Measurements from ENCODE around the gene FAAP100. TPM values are rescaled to one million over a fixed set of nuclear protein-coding genes. Genes with fewer than 3 reads are reported as not detected.

FAAP100 gene
- total RNA-seq, 2 experiments from 2014 or later, result 29.0 TPM

DNA sequence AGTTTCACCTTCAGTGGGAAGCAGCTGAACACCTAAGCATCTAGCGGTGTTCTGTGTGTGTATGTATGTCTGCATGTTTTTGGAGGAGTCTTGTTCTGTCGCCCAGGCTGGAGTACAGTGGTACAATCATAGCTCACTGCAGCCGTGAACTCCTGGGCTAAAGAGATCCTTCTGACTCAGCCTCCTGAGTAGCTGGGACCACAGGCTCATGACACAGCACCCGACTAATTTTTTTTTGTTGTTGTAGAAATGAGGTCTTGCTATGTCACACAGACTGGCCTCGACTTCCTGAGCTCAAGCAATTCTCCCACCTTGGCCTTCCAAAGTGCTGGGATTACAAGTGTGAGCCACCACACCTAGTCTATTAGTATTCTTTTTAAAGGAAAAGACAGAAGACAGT, 30.2 kb upstream of the FAAP100 start:
- Mint-ChIP-seq H3K9me3 (no peaks in the 10 kb centered on the region), H3K36me3 (ENCODE audit: low read depth) (peaks cover 41% of the 10 kb centered on the region), H3K27ac (no peak overlapping the region), H3K4me1 (peaks cover 1% of the 10 kb centered on the region), H3K27me3 (no peaks in the 10 kb centered on the region), H3K4me3 (no peak overlapping the region)
- DNase-seq, result no peak
- ChIA-PET CTCF (no interaction called here), POLR2A (no interaction called here)

DNA sequence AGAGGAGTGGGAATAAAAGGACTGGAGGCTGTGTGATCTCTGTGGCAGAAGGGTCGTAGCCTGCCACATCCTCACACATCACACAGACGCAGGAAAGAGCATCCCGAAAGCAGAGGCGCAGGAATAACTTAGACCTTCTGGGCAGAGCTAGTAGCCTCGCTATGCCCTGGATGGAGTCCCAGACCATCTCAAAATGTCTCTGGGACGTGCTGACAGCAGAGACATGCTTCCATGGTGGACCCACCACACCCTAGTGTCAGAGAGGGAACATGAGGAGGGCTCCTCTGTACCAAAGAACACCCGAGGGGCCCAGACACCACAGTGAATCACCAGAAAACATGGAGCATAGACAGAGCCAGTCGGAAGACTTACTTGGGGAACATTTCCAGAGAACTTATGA, 29.6 kb upstream of the FAAP100 start:
- Mint-ChIP-seq H3K27me3 (no peaks in the 10 kb centered on the region), H3K36me3 (ENCODE audit: low read depth) (peaks cover 38% of the 10 kb centered on the region)
- POLR2A ChIA-PET, result no interaction called here

DNA sequence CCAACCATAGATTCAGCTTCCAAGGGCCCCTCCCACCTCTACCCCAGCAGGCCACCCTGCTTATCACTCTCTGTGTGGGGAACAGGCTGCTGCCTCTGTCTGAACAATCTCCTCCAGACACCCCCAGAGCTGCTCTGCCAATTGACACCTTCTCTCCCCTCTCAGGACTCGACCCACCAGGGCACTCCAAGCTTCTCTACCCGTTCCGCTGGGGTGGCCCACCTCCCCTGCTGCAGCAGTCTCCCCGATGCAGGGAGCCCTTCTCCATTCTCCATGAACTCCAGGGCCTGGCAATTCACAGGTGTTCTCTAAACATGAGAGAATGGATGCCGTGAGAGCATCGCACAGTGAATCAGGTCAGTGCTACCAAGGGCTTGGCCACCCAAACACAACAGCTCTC, 28.3 kb upstream of the FAAP100 start:
- CTCF ChIA-PET, result no interaction called here

More for the DNA sequence above, 29.6 kb upstream of the FAAP100 start:
- CTCF ChIA-PET, result no interaction called here
- no peak overlapping the region for H3K27ac Mint-ChIP-seq
- no peak overlapping the region for H3K4me3 Mint-ChIP-seq
- no peaks in the 10 kb centered on the region for H3K9me3 Mint-ChIP-seq
- H3K4me1 Mint-ChIP-seq, result peaks cover 1% of the 10 kb centered on the region
- DNase-seq, result no peak

GRCh38 chr17:81579821-81580321, 27.7 kb upstream of the FAAP100 start:
- DNase-seq, result no peak
- no peaks in the 10 kb centered on the region for H3K27me3 Mint-ChIP-seq
- H3K4me1 Mint-ChIP-seq, result peaks cover 1% of the 10 kb centered on the region
- H3K4me3 Mint-ChIP-seq, result no peak overlapping the region
- H3K9me3 Mint-ChIP-seq, result no peaks in the 10 kb centered on the region
- POLR2A ChIA-PET, result no interaction called here
- peaks cover 35% of the 10 kb centered on the region for H3K36me3 Mint-ChIP-seq (ENCODE audit: low read depth)
- no peak overlapping the region for H3K27ac Mint-ChIP-seq
- CTCF ChIA-PET, result no interaction called here

More for the DNA sequence above, 28.3 kb upstream of the FAAP100 start:
- POLR2A ChIA-PET, result no interaction called here
- no peaks in the 10 kb centered on the region for H3K9me3 Mint-ChIP-seq
- no peaks in the 10 kb centered on the region for H3K27me3 Mint-ChIP-seq
- no peak for DNase-seq
- no peak overlapping the region for H3K27ac Mint-ChIP-seq
- peaks cover 39% of the 10 kb centered on the region for H3K36me3 Mint-ChIP-seq (ENCODE audit: low read depth)
- peaks cover 1% of the 10 kb centered on the region for H3K4me1 Mint-ChIP-seq
- H3K4me3 Mint-ChIP-seq, result no peak overlapping the region

- CTCF ChIA-PET, result no interaction called here
- Mint-ChIP-seq H3K4me3 (no peak overlapping the region), H3K36me3 (ENCODE audit: low read depth) (peaks cover 35% of the 10 kb centered on the region), H3K9me3 (no peaks in the 10 kb centered on the region), H3K4me1 (peaks cover 1% of the 10 kb centered on the region), H3K27ac (no peak overlapping the region), H3K27me3 (no peaks in the 10 kb centered on the region)
- POLR2A ChIA-PET, result no interaction called here
- no peak for DNase-seq
Observed at GRCh38 chr17:81579298-81579697, 27.1 kb upstream of the FAAP100 start.

- peaks cover 34% of the 10 kb centered on the region for H3K36me3 Mint-ChIP-seq (ENCODE audit: low read depth)
- H3K4me1 Mint-ChIP-seq, result peaks cover 1% of the 10 kb centered on the region
- H3K9me3 Mint-ChIP-seq, result no peaks in the 10 kb centered on the region
- CTCF ChIA-PET, result no interaction called here
- no peak overlapping the region for H3K27ac Mint-ChIP-seq
- H3K27me3 Mint-ChIP-seq, result no peaks in the 10 kb centered on the region
- POLR2A ChIA-PET, result no interaction called here
- no peak overlapping the region for H3K4me3 Mint-ChIP-seq
- DNase-seq, result no peak
Observed at GRCh38 chr17:81578561-81579225, 26.5 kb upstream of the FAAP100 start.

GRCh38 chr17:81578038-81578441, 25.9 kb upstream of the FAAP100 start:
- Mint-ChIP-seq H3K36me3 (ENCODE audit: low read depth) (peaks cover 30% of the 10 kb centered on the region), H3K9me3 (no peaks in the 10 kb centered on the region), H3K4me3 (no peak overlapping the region), H3K27me3 (no peaks in the 10 kb centered on the region), H3K27ac (no peak overlapping the region), H3K4me1 (peaks cover 1% of the 10 kb centered on the region)
- ChIA-PET CTCF (interaction anchor here (1.4 kb wide), 1 partner anchor 23 kb away, joined by 6 read pairs; no protein-coding TSS in a partner anchor), POLR2A (no interaction called here)
- no peak for DNase-seq

DNA sequence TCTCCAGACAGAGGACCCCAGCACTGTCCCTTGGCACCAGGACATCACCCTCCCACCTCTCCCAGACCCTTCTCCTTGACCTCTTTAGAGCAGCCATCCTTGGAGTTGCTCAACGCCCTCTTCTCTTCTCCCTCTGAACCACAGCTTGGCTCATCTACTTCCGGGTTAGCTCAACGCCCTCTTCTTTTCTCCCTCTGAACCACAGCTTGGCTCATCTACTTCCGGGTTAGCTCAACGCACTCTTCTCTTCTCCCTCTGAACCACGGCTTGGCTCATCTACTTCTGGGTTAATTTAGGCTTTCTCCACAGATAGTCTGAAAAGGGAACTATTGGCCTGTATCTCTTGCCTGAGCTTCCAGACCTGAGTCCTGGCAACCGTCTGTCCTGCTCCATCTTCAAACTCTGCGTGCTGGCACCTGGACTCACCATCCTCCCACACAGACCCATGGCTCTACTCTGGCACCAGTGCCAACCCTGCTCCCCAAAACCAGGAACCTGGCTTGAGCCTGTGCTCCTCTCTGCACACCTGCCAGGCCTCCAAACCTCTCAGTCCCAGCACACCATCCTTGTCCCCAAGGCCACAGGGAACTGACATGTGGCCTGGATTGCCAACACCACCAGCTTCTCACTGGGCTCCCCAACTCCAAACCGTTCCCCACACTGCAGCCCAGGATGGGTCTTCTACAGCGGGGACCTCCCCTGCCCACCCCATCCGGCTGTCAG, 25.3 kb upstream of the FAAP100 start:
- ChIA-PET CTCF (interaction anchor here (1.4 kb wide), 1 partner anchor 24 kb away, joined by 6 read pairs; no protein-coding TSS in a partner anchor), POLR2A (no interaction called here)
- H3K36me3 Mint-ChIP-seq (ENCODE audit: low read depth), result peaks cover 33% of the 10 kb centered on the region
- no peaks in the 10 kb centered on the region for H3K9me3 Mint-ChIP-seq
- no peak overlapping the region for H3K4me3 Mint-ChIP-seq
- no peak for DNase-seq
- H3K27ac Mint-ChIP-seq, result no peak overlapping the region
- no peaks in the 10 kb centered on the region for H3K27me3 Mint-ChIP-seq
- H3K4me1 Mint-ChIP-seq, result peaks cover 1% of the 10 kb centered on the region

DNA sequence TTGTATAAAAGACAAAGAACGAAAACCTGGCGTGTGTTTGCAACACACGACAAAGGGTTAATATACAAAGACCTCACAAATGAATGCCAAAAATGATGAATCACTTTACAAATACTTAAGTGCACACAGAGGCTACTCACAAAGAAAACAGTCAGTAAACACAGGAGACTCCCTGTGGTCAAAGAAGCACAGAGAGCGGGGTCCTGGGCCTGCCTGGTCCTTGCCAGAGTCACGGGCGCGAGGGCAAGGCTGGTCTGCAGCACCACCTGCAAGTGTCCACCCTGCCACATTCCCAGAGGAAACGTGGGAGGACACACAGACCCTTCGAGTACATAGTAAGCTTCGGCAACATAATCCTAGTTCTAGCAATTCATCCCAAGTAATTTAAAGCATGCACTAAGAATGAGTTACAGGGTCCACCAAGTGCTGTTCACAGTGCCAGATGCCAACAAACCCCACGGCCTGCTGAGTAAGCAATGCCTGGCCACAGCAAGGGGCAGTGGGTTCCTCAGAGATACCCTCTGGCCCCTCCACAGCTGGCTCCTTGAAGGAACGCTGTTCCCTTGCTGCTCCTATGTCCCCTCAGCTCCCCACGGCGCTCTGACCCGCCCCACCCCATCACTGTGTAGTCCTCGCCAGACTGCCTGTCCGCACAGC, 24.6 kb upstream of the FAAP100 start:
- POLR2A ChIA-PET, result no interaction called here
- H3K27ac Mint-ChIP-seq, result no peak overlapping the region
- DNase-seq, result no peak
- H3K36me3 Mint-ChIP-seq (ENCODE audit: low read depth), result peaks cover 36% of the 10 kb centered on the region
- CTCF ChIA-PET, result interaction anchor here (1.4 kb wide), 1 partner anchor 24 kb away, joined by 6 read pairs; no protein-coding TSS in a partner anchor
- peaks cover 1% of the 10 kb centered on the region for H3K4me1 Mint-ChIP-seq
- no peaks in the 10 kb centered on the region for H3K9me3 Mint-ChIP-seq
- no peaks in the 10 kb centered on the region for H3K27me3 Mint-ChIP-seq
- H3K4me3 Mint-ChIP-seq, result no peak overlapping the region

GRCh38 chr17:81575836-81576235, 23.7 kb upstream of the FAAP100 start:
- Mint-ChIP-seq H3K27me3 (no peaks in the 10 kb centered on the region), H3K9me3 (no peaks in the 10 kb centered on the region), H3K4me3 (no peak overlapping the region), H3K36me3 (ENCODE audit: low read depth) (peaks cover 41% of the 10 kb centered on the region), H3K4me1 (peaks cover 1% of the 10 kb centered on the region), H3K27ac (no peak overlapping the region)
- no peak for DNase-seq
- ChIA-PET CTCF (no interaction called here), POLR2A (no interaction called here)

DNA sequence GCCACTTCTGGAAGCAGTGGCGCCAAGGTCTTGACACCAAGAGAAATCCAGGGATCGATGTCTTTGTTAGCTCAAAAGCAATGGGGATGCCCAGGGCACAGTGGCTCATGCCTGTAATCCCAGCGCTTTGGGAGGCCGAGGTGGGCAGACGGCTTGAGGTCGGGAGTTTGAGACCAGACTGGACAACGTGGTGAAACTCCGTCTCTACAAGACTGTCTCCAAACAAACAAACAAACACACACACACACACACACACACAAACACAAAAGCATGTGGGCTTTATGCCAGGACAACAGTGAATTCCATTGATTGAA, 22.4 kb upstream of the FAAP100 start:
- H3K9me3 Mint-ChIP-seq, result no peaks in the 10 kb centered on the region
- peaks cover 1% of the 10 kb centered on the region for H3K4me1 Mint-ChIP-seq
- H3K36me3 Mint-ChIP-seq (ENCODE audit: low read depth), result peaks cover 43% of the 10 kb centered on the region
- ChIA-PET POLR2A (no interaction called here), CTCF (no interaction called here)
- H3K27ac Mint-ChIP-seq, result no peak overlapping the region
- H3K27me3 Mint-ChIP-seq, result no peaks in the 10 kb centered on the region
- no peak for DNase-seq
- no peak overlapping the region for H3K4me3 Mint-ChIP-seq

DNA sequence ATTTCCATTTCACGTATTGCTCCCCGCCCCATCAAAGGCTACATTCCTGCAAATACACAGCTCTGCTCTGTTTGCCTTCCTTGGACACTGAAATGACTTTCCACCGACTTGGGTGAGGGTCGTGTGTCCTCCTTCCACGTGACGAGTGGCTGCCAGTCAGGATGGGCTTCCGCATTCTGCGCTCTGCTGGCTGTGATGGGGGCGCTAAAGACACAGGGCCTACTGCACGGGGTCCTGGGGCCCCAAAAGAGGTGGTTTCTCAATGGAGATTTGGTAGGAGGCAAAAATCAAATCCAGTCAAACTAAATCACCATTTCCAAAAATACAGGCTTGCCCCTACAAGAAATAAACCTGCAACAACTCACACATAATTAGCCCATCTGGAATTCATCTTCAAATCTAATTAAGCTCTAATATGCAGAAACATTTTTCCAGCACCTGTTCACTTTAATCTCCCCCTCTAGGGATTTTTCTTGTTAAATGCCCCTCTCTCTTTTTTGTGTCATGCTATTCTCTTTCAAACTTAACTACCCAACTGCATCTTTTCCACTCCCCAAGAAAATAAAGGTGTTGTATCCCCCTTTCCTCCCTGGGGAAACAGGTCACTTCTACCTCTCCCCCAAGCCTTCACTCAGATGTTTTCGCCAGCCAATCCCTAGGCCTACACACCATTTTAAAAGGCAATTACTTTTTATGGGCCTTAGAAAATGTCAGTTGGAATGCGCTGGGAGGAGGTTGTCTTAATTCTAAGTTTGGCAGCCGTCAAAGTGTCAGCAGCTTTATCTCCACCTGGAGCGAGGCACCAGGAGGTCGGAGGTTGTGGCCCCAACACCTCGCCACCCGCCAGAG, 21.9 kb upstream of the FAAP100 start:
- Mint-ChIP-seq H3K9me3 (no peaks in the 10 kb centered on the region), H3K4me1 (no peaks in the 10 kb centered on the region), H3K36me3 (ENCODE audit: low read depth) (peaks cover 42% of the 10 kb centered on the region), H3K27ac (no peak overlapping the region), H3K27me3 (no peaks in the 10 kb centered on the region), H3K4me3 (no peak overlapping the region)
- POLR2A ChIA-PET, result interaction anchor here (1.4 kb wide), 1 partner anchor 13 kb away, joined by 4 read pairs; no protein-coding TSS in a partner anchor
- CTCF ChIA-PET, result no interaction called here
- no peak for DNase-seq

Measured in activated CD4-positive, alpha-beta memory T cell treated with anti-CD3 and anti-CD28 coated beads, Interleukin-2, amount 10 ng/mL, durations not matched to agents 7 days and 5 days (primary cell).